ENCODE results near the gene TTC6. TPM values are rescaled to one million over a fixed set of nuclear protein-coding genes. Genes with fewer than 3 reads are reported as not detected.

TTC6 gene
- total RNA-seq, 1 donor from 2014 or later = not detected

DNA sequence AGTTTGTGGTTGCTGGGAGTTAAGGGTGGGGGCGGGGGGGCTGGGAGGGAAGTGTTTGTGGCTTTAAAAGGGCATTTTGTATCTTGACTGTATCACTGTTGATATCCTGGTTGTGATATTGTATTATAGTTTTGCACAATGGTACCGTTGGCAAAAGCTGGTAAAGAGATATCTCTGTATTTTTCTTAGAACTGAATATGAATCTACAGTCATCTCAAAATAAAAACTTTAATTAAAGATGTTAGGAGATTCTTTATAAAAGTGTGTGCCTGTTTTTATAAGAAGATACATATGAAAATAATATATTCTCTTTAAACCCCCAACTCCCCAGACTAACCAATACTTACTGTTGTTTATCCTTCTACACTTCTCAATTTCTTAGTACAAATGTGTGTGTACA is 43.2 kb downstream of the TTC6 start:
- ChIA-PET CTCF (no interaction called here), POLR2A (no interaction called here)
- Mint-ChIP-seq H3K9me3 (peaks cover 4% of the 10 kb centered on the region), H3K36me3 (ENCODE audit: low read depth) (no peaks in the 10 kb centered on the region), H3K4me1 (no peaks in the 10 kb centered on the region), H3K27ac (no peak overlapping the region), H3K4me3 (no peak overlapping the region), H3K27me3 (no peaks in the 10 kb centered on the region)
- intact Hi-C loops (cut with micrococcal nuclease) = no loop called here
- no peak for ATAC-seq (ENCODE audit: low read depth)
- DNase-seq = no peak
- TF ChIP-seq CTCF (IDR thresholded peaks at IDR 0.05) = no peak

GRCh38 chr14:37641117-37641516 is 45.7 kb downstream of the TTC6 start:
- no peaks in the 10 kb centered on the region for H3K27me3 Mint-ChIP-seq
- H3K4me3 Mint-ChIP-seq = no peak overlapping the region
- DNase-seq (no peak), ATAC-seq (ENCODE audit: low read depth) (no peak)
- CTCF ChIA-PET = no interaction called here
- POLR2A ChIA-PET = no interaction called here
- no peaks in the 10 kb centered on the region for H3K36me3 Mint-ChIP-seq (ENCODE audit: low read depth)
- no peak for TF ChIP-seq CTCF (IDR thresholded peaks at IDR 0.05)
- no peak overlapping the region for H3K27ac Mint-ChIP-seq
- intact Hi-C loops (cut with micrococcal nuclease) = no loop called here
- no peaks in the 10 kb centered on the region for H3K4me1 Mint-ChIP-seq
- peaks cover 4% of the 10 kb centered on the region for H3K9me3 Mint-ChIP-seq

GRCh38 chr14:37642125-37642524 is 46.7 kb downstream of the TTC6 start:
- ChIA-PET CTCF (no interaction called here), POLR2A (no interaction called here)
- ATAC-seq (ENCODE audit: low read depth) (no peak), DNase-seq (no peak)
- Mint-ChIP-seq H3K27me3 (no peaks in the 10 kb centered on the region), H3K27ac (no peak overlapping the region), H3K4me3 (no peak overlapping the region), H3K36me3 (ENCODE audit: low read depth) (no peaks in the 10 kb centered on the region), H3K9me3 (peaks cover 2% of the 10 kb centered on the region), H3K4me1 (no peaks in the 10 kb centered on the region)
- intact Hi-C loops (cut with micrococcal nuclease) = no loop called here
- TF ChIP-seq CTCF (IDR thresholded peaks at IDR 0.05) = no peak

DNA sequence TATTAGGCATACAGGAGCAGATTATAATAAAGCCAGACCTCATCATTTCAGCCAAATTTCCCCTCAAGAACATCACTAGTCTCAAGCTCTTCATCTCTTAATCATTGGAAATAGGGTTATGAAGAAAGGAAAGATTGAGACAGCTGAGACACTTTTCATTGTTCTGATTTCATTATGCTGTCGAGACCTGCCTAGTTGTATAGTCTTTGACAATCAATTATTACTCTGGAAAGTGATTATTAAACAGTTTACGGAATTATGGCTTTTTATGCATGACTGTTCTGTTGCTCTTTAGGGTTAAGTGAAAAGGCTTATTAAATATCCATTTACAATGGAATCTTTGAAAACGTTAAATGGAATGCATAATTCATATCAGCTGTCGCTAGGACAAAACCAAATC is 48.3 kb downstream of the TTC6 start:
- intact Hi-C loops (cut with micrococcal nuclease) = no loop called here
- H3K27me3 Mint-ChIP-seq = no peaks in the 10 kb centered on the region
- POLR2A ChIA-PET = no interaction called here
- CTCF ChIA-PET = no interaction called here
- no peak overlapping the region for H3K4me3 Mint-ChIP-seq
- no peaks in the 10 kb centered on the region for H3K4me1 Mint-ChIP-seq
- peaks cover 2% of the 10 kb centered on the region for H3K9me3 Mint-ChIP-seq
- ATAC-seq (ENCODE audit: low read depth) = no peak
- TF ChIP-seq CTCF (IDR thresholded peaks at IDR 0.05) = no peak
- H3K36me3 Mint-ChIP-seq (ENCODE audit: low read depth) = no peaks in the 10 kb centered on the region
- H3K27ac Mint-ChIP-seq = no peak overlapping the region
- no peak for DNase-seq

Other genes starting within 250 kb of the TTC6 start
- not detected in 2 replicates for gene FOXA1, start 380 bp upstream of the TTC6 start, total RNA-seq